K562 (cell line): Measurements from ENCODE around the gene GPR39. TPM values are rescaled to one million over a fixed set of nuclear protein-coding genes. Genes with fewer than 3 reads are reported as not detected.

ENCODE experiments used
- ATAC-seq: fragments of 200-7000 bp; cut with Tn5 transposase; 3 replicates; pipeline ENCODE4 v1.9.1; 2020; ENCODE audit warnings: moderate library complexity
- BruUV-seq: library from RNA; stranded (reverse); fragments of 400-500 nt; replicated peaks from 2 replicates; lab custom pipeline; 2021; lab: Mats Ljungman, UMichigan
- CTCF ChIA-PET: fragments of 300-600 bp; formaldehyde crosslinking; extraction: SDS; loops from one replicate; lab custom pipeline; 2021; ENCODE audit warnings: low intra/inter-chr PET ratio; lab: Yijun Ruan, JAX
- POLR2A ChIA-PET: fragments of 300-600, 350-650 bp; sonication (Branson Sonifier 250); formaldehyde crosslinking; extraction: SDS; loops from one replicate; lab custom pipeline; 2021; ENCODE audit warnings: antibody characterized with exemption, inconsistent platforms; lab: Yijun Ruan, JAX
- DNase-seq, 4 experiments: peaks; one replicate each; pipeline versions ENCODE4 v3.0.0 to v3.0.0-alpha.2; 2011 to 2018; ENCODE audit warnings: low spot score in 3 of 4, mixed read lengths in 3 of 4; ENCODE audit errors: extremely low read depth in 1 of 4
- FAIRE-seq: peaks from 2 replicates; lab custom pipeline; 2011; peaks lifted over from hg19 to GRCh38; lab: Jason Lieb, UNC
- H2AFZ ChIP-seq: 2 replicates; pipeline ENCODE4 v1.6.0; 2011; ENCODE audit warnings: low read depth, low read length, control low read depth, inconsistent platforms
- H3K27ac ChIP-seq: fragments of 200-600 bp; 3 replicates; pipeline ENCODE4 v1.8.0; 2011; ENCODE audit warnings: low read depth, mild to moderate bottlenecking, control low read depth, inconsistent platforms, low read length, moderate library complexity, mixed read lengths; ENCODE audit errors: extremely low read depth
- H3K27me3 ChIP-seq, 2 experiments: fragments of 300-600 bp in 1 of 2; 2 replicates in 1 of 2; 3 replicates in 1 of 2; pipeline versions ENCODE4 v1.6.0 to v1.8.0; 2011; ENCODE audit warnings: inconsistent platforms in 2 of 2, low read length in 2 of 2, mild to moderate bottlenecking in 1 of 2, mixed read lengths in 1 of 2, moderate library complexity in 1 of 2; ENCODE audit not compliant: control insufficient read depth in 2 of 2, insufficient read depth in 2 of 2
- H3K36me3 ChIP-seq: fragments of 300-600 bp; 3 replicates; pipeline ENCODE4 v1.8.0; 2011; ENCODE audit warnings: mild to moderate bottlenecking, low read length, inconsistent platforms; ENCODE audit not compliant: control insufficient read depth, insufficient read depth
- H3K4me1 ChIP-seq, 2 experiments: fragments of 200-600 bp in 1 of 2; replicated peaks in 1 of 2; 2 replicates in 1 of 2; 3 replicates in 1 of 2; pipeline versions ENCODE4 v1.5.1 to v1.8.0; 2011; ENCODE audit warnings: inconsistent platforms in 2 of 2, low read length in 2 of 2, mild to moderate bottlenecking in 1 of 2, mixed read lengths in 1 of 2, moderate library complexity in 1 of 2; ENCODE audit not compliant: control insufficient read depth in 2 of 2, insufficient read depth in 2 of 2
- H3K4me2 ChIP-seq: 2 replicates; pipeline ENCODE4 v1.6.1; 2011; ENCODE audit warnings: low read length, control low read depth, inconsistent platforms, mixed read lengths; ENCODE audit not compliant: insufficient read depth
- H3K4me3 ChIP-seq: fragments of 200-600 bp; sonication (generic), shearing (Covaris generic); 2 replicates; pipeline ENCODE4 v1.5.1; 2016; ENCODE audit warnings: control low read depth, inconsistent platforms
- H3K79me2 ChIP-seq: fragments of 200-600 bp; 3 replicates; pipeline ENCODE4 v1.8.0; 2011; ENCODE audit warnings: low read length, inconsistent platforms; ENCODE audit not compliant: control insufficient read depth, insufficient read depth
- H3K9ac ChIP-seq, 2 experiments: 2 replicates each; pipeline versions ENCODE4 v1.6.0 to v1.6.1; 2011; ENCODE audit warnings: low read depth in 2 of 2, low read length in 2 of 2, control low read depth in 1 of 2, inconsistent platforms in 1 of 2, mild to moderate bottlenecking in 1 of 2, mixed read lengths in 1 of 2; ENCODE audit not compliant: insufficient read depth in 1 of 2
- H3K9me1 ChIP-seq: one replicate; pipeline ENCODE4 v1.6.0; 2011; ENCODE audit warnings: inconsistent platforms, mild to moderate bottlenecking, low read length, moderate library complexity; ENCODE audit not compliant: control insufficient read depth, insufficient read depth
- H3K9me3 ChIP-seq: replicated peaks from 2 replicates; pipeline ENCODE4 v1.5.1; 2011; ENCODE audit warnings: low read depth, low read length, inconsistent platforms; ENCODE audit not compliant: control insufficient read depth, insufficient read depth
- H4K20me1 ChIP-seq: replicated peaks from 2 replicates; pipeline ENCODE4 v1.6.1; 2011; ENCODE audit warnings: low read length, inconsistent platforms, mixed read lengths; ENCODE audit not compliant: control insufficient read depth, insufficient read depth
- ELF4 ChIP-seq: fragments of 450-650 bp; formaldehyde crosslinking; IDR thresholded peaks from 2 replicates; pipeline ENCODE4 v1.4.0; 2022; ENCODE audit warnings: missing genetic modification characterization
- ETS1 ChIP-seq: conservative IDR thresholded peaks from 2 replicates; pipeline ENCODE4 v1.6.1; 2011; ENCODE audit warnings: low read depth, mild to moderate bottlenecking, low read length; ENCODE audit not compliant: control insufficient read depth
- FOXM1 ChIP-seq, 2 experiments: fragments of 450-650 bp in 1 of 2; sonication (generic) in 1 of 2; formaldehyde crosslinking in 1 of 2; IDR thresholded peaks; 2 replicates each; pipeline versions ENCODE4 v1.6.1 to v1.9.0; 2017 to 2022; ENCODE audit warnings: low read depth in 2 of 2, mild to moderate bottlenecking in 2 of 2, missing genetic modification reagents in 1 of 2, moderate library complexity in 1 of 2
- HDAC6 ChIP-seq: IDR thresholded peaks from 2 replicates; pipeline ENCODE4 v1.6.1; 2012; ENCODE audit warnings: low read depth, mild to moderate bottlenecking, control low read depth, inconsistent platforms, low read length, moderate library complexity
- HMG20A ChIP-seq: fragments of 450-650 bp; formaldehyde crosslinking; conservative IDR thresholded peaks from 2 replicates; pipeline ENCODE4 v1.4.0; 2020; ENCODE audit warnings: mild to moderate bottlenecking, mixed read lengths
- MNT ChIP-seq, 2 experiments: fragments of 450-650 bp; conservative IDR thresholded peaks; 2 replicates each; pipeline ENCODE4 v1.6.1; 2017; ENCODE audit warnings: mild to moderate bottlenecking in 2 of 2, moderate library complexity in 2 of 2
- NCOA2 ChIP-seq, 2 experiments: fragments of 450-650 bp; IDR thresholded peaks; 2 replicates each; pipeline ENCODE4 v1.6.1; 2018; ENCODE audit warnings: mild to moderate bottlenecking in 2 of 2, moderate library complexity in 1 of 2; ENCODE audit not compliant: partially characterized antibody in 2 of 2
- SRSF1 ChIP-seq: fragments of 200-400 bp; formaldehyde crosslinking; IDR thresholded peaks from 2 replicates; pipeline ENCODE4 v1.6.1; 2017; ENCODE audit warnings: mild to moderate bottlenecking, low read depth, low read length, moderate library complexity
- TOE1 ChIP-seq, 2 experiments: fragments of 450-650 bp in 1 of 2; sonication (generic) in 1 of 2; formaldehyde crosslinking in 1 of 2; IDR thresholded peaks; 2 replicates each; pipeline versions ENCODE4 v1.7.1 to v1.8.0; 2016 to 2022; ENCODE audit warnings: borderline replicate concordance in 2 of 2, mild to moderate bottlenecking in 2 of 2, antibody characterized with exemption in 1 of 2, inconsistent platforms in 1 of 2, low read depth in 1 of 2, missing genetic modification reagents in 1 of 2, moderate library complexity in 1 of 2
- ZSCAN29 ChIP-seq: fragments of 450-650 bp; IDR thresholded peaks from 2 replicates; pipeline ENCODE4 v1.6.1; 2017
- WGBS: fragments of 100-300 bp; shearing (Covaris generic); methylation state at CpG from one replicate; pipeline ENCODE4 v1.1.6; 2016; ENCODE audit warnings: low coverage, mixed read lengths; ENCODE audit not compliant: insufficient coverage; ENCODE audit errors: missing lambda C conversion rate; 5-methylcytosine and 5-hydroxymethylcytosine counted together
- in situ Hi-C: fragments of 300-500 bp; cut with MboI; formaldehyde crosslinking; loops from 4 replicates; pipeline ENCODE4 v1.15.0; 2018; ENCODE audit warnings: inconsistent platforms, mixed read lengths
- intact Hi-C: fragments of 100-400 bp; cut with micrococcal nuclease; formaldehyde crosslinking; loops from 2 replicates; pipeline ENCODE4 v1.14.2; 2022
- polyA plus RNA-seq, 8 experiments: library from polyadenylated mRNA; depleted of rRNA in 4 of 8; stranded (reverse) in 5 of 8; unstranded in 3 of 8; fragments of >200 nt; fragmentation: Nextera tagmentation in 2 of 8; fragmentation: Illumina TruSeq in 1 of 8; extraction: Ambion mirVana in 2 of 8; extraction: Trizol in 1 of 8; gene quantifications; 2 replicates each; pipeline versions ENCODE4 v1.2.1 to v1.2.3, GENCODE V29; 2011 to 2014; ENCODE audit warnings: inconsistent platforms in 1 of 8, missing spikeins in 1 of 8
- total RNA-seq, 7 experiments: library from RNA; depleted of rRNA in 6 of 7; stranded (reverse); fragments of >200 nt in 6 of 7; fragmentation: Illumina TruSeq in 2 of 7; extraction: Trizol in 2 of 7; gene quantifications; 2 replicates each; pipeline versions ENCODE4 v1.2.1 to v1.2.3, GENCODE V29; 2011 to 2021; ENCODE audit warnings: low replicate concordance in 1 of 7

The GPR39 gene
- total and polyA plus RNA-seq, 9 of the 15 experiments (the other 6 are each of a cell fraction or from before 2014, with no cell fraction given) = 0.04 TPM; not detected in 8

- TF ChIP-seq ELF4 = no peak
- no peak for TF ChIP-seq SRSF1
- TF ChIP-seq ETS1 = no peak
Measured at GRCh38 chr2:132615329-132616085, 198.9 kb downstream of the GPR39 start (continued).

GRCh38 chr2:132617989-132618388 is 201.4 kb downstream of the GPR39 start:
- ATAC-seq = no peak
- Histone ChIP-seq H4K20me1 (no peaks in the 10 kb centered on the region), H3K36me3 (no peaks in the 10 kb centered on the region), H3K9ac (no peak overlapping the region), H3K79me2 (no peaks in the 10 kb centered on the region), H2AFZ (no peak overlapping the region), H3K9me1 (no peaks in the 10 kb centered on the region), H3K4me1 (no peaks in the 10 kb centered on the region), H3K9me3 (no peaks in the 10 kb centered on the region), H3K27me3 (no peaks in the 10 kb centered on the region; a peak in 1 of 5 replicates)
- no TSS peak for BruUV-seq
- 0% methylated on average over 3 of the region's 3 CpGs for WGBS
- CTCF ChIA-PET = no interaction called here
- POLR2A ChIA-PET = no interaction called here
- FAIRE-seq = no peak
- intact Hi-C loops = no loop called here
- TF ChIP-seq MNT (conservative IDR thresholded peaks at IDR 0.05) = no peak
- TF ChIP-seq ZSCAN29 = no peak
- TF ChIP-seq HDAC6 = no peak
- TF ChIP-seq HMG20A (CRISPR knock-in tag) = no peak
- no peak for TF ChIP-seq FOXM1 (IDR thresholded peaks at IDR 0.05; ENCODE audit: low read depth)
- no peak for TF ChIP-seq FOXM1 (CRISPR knock-in tag; IDR thresholded peaks at IDR 0.05; ENCODE audit: low read depth)
- TF ChIP-seq NCOA2 (IDR thresholded peaks at IDR 0.05; ENCODE audit: partially characterized antibody in 2 of 2) = peak in 1 of 2 experiments; percentile 23
- no peak for TF ChIP-seq TOE1 (IDR thresholded peaks at IDR 0.05; ENCODE audit: borderline replicate concordance)
- no peak for TF ChIP-seq TOE1 (CRISPR knock-in tag; IDR thresholded peaks at IDR 0.05; ENCODE audit: borderline replicate concordance, low read depth)
- TF ChIP-seq, all 486 proteins: peak for 1
- in situ Hi-C loops = no loop called here
- no peak for DNase-seq
- no peak overlapping the region for H3K4me3 ChIP-seq
- H3K27ac ChIP-seq = no peak overlapping the region
- H3K4me2 ChIP-seq = no peak overlapping the region
